ENCODE results near the gene FABP7. TPM values are rescaled to one million over a fixed set of nuclear protein-coding genes. Genes with fewer than 3 reads are reported as not detected.

The FABP7 gene
- total and polyA plus RNA-seq, 2 donors (not counting 1 experiment from before 2014, with no cell fraction given), result not detected

- 84% methylated on average over 3 of the region's 5 CpGs for WGBS (ENCODE audit: insufficient coverage)
- H4K20me1 ChIP-seq (ENCODE audit: control insufficient read depth, insufficient read depth, low read length, poor library complexity, severe bottlenecking), result no peaks in the 10 kb centered on the region
- peak overlapping the region; percentile 4 for H3K4me2 ChIP-seq (replicated peaks; ENCODE audit: low read depth, low read length, poor library complexity, severe bottlenecking)
- DNase-seq, result no peak
- Mint-ChIP-seq H3K4me1 (peaks cover 37% of the 10 kb centered on the region), H3K27me3 (no peaks in the 10 kb centered on the region), H3K27ac (no peak overlapping the region), H3K4me3 (peak overlapping the region; percentile 51), H3K9me3 (ENCODE audit: insufficient read depth) (peaks cover 3% of the 10 kb centered on the region)
- ChIA-PET POLR2A (no interaction called here), CTCF (interaction anchor here (1.3 kb wide), 1 partner anchor 86 kb away, joined by 3 read pairs; no protein-coding TSS in a partner anchor)
- peak overlapping the region in 1 of 5 experiments; percentile 15 for H3K4me3 ChIP-seq (ENCODE audit: control extremely low read depth in 1 of 5, extremely low read depth in 1 of 5, insufficient read depth in 1 of 5, low read depth in 2 of 5, low read length in 4 of 5)
- TF ChIP-seq EZH2 (IDR thresholded peaks at IDR 0.05; ENCODE audit: borderline replicate concordance, insufficient read depth, low read depth, low read length, poor library complexity, severe bottlenecking) (no peak), CTCF (IDR thresholded peaks at IDR 0.05) (no peak)
- H3K36me3 ChIP-seq (replicated peaks in 1 of 2; ENCODE audit: control extremely low read depth in 1 of 2, control insufficient read depth in 1 of 2, extremely low read depth in 1 of 2, insufficient read depth in 2 of 2, low read length in 1 of 2), result no peaks in the 10 kb centered on the region
- no peaks in the 10 kb centered on the region for H3K79me2 ChIP-seq (ENCODE audit: control insufficient read depth, insufficient read depth, low read length)
- H3K27ac ChIP-seq (ENCODE audit: low read length in 2 of 2), result no peak overlapping the region
- H3K9me3 ChIP-seq (ENCODE audit: control extremely low read depth in 1 of 3, control insufficient read depth in 2 of 3, insufficient read depth in 1 of 3, low read length in 2 of 3), result peaks cover 0 to 1% (median 0%) of the 10 kb centered on the region in 3 donors
- no peak overlapping the region for H2AFZ ChIP-seq (ENCODE audit: insufficient read depth, low read depth, low read length, poor library complexity, severe bottlenecking)
- peaks cover 7 to 13% of the 10 kb centered on the region in 2 donors for H3K4me1 ChIP-seq (ENCODE audit: control insufficient read depth in 2 of 2, insufficient read depth in 2 of 2, low read length in 2 of 2)
- H3K27me3 ChIP-seq (replicated peaks in 1 of 4; ENCODE audit: control extremely low read depth in 1 of 4, control insufficient read depth in 3 of 4, insufficient read depth in 4 of 4, low read length in 3 of 4), result no peaks in the 10 kb centered on the region
- intact Hi-C loops (cut with micrococcal nuclease), result no loop called here
- no peak overlapping the region for H3K9ac ChIP-seq (ENCODE audit: low read length)
- no peak for ATAC-seq (ENCODE audit: low read depth)
Measured at GRCh38 chr6:122753688-122754056, 25.8 kb upstream of the FABP7 start.

- peaks cover 7 to 13% of the 10 kb centered on the region in 2 donors for H3K4me1 ChIP-seq (ENCODE audit: control insufficient read depth in 2 of 2, insufficient read depth in 2 of 2, low read length in 2 of 2)
- no peak overlapping the region for H3K4me3 ChIP-seq (ENCODE audit: control extremely low read depth in 1 of 5, extremely low read depth in 1 of 5, insufficient read depth in 1 of 5, low read depth in 2 of 5, low read length in 4 of 5)
- no peak overlapping the region for H3K27ac ChIP-seq (ENCODE audit: low read length in 2 of 2)
- no peaks in the 10 kb centered on the region for H3K27me3 ChIP-seq (replicated peaks in 1 of 4; ENCODE audit: control extremely low read depth in 1 of 4, control insufficient read depth in 3 of 4, insufficient read depth in 4 of 4, low read length in 3 of 4)
- no peaks in the 10 kb centered on the region for H3K79me2 ChIP-seq (ENCODE audit: control insufficient read depth, insufficient read depth, low read length)
- DNase-seq, result no peak
- no peak overlapping the region for H3K27ac Mint-ChIP-seq
- H3K36me3 ChIP-seq (replicated peaks in 1 of 2; ENCODE audit: control extremely low read depth in 1 of 2, control insufficient read depth in 1 of 2, extremely low read depth in 1 of 2, insufficient read depth in 2 of 2, low read length in 1 of 2), result no peaks in the 10 kb centered on the region
- no peak overlapping the region for H3K9ac ChIP-seq (ENCODE audit: low read length)
- no peaks in the 10 kb centered on the region for H3K9me3 ChIP-seq (ENCODE audit: control extremely low read depth in 1 of 3, control insufficient read depth in 2 of 3, insufficient read depth in 1 of 3, low read length in 2 of 3)
- peaks cover 2% of the 10 kb centered on the region for H3K9me3 Mint-ChIP-seq (ENCODE audit: insufficient read depth)
- POLR2A ChIA-PET, result no interaction called here
- ATAC-seq (ENCODE audit: low read depth), result no peak
- TF ChIP-seq EZH2 (IDR thresholded peaks at IDR 0.05; ENCODE audit: borderline replicate concordance, insufficient read depth, low read depth, low read length, poor library complexity, severe bottlenecking), result no peak
- no peak for TF ChIP-seq CTCF (IDR thresholded peaks at IDR 0.05)
- H3K4me1 Mint-ChIP-seq, result peaks cover 39% of the 10 kb centered on the region
- H3K4me2 ChIP-seq (replicated peaks; ENCODE audit: low read depth, low read length, poor library complexity, severe bottlenecking), result no peak overlapping the region
- H3K27me3 Mint-ChIP-seq, result no peaks in the 10 kb centered on the region
- intact Hi-C loops (cut with micrococcal nuclease), result no loop called here
- no peak overlapping the region for H3K4me3 Mint-ChIP-seq
- WGBS (ENCODE audit: insufficient coverage), result 80% methylated on average over 5 of the region's 5 CpGs
- CTCF ChIA-PET, result interaction anchor here (1.3 kb wide), 1 partner anchor 86 kb away, joined by 3 read pairs; no protein-coding TSS in a partner anchor
- H4K20me1 ChIP-seq (ENCODE audit: control insufficient read depth, insufficient read depth, low read length, poor library complexity, severe bottlenecking), result no peaks in the 10 kb centered on the region
- no peak overlapping the region for H2AFZ ChIP-seq (ENCODE audit: insufficient read depth, low read depth, low read length, poor library complexity, severe bottlenecking)
Measured at GRCh38 chr6:122754191-122754731, 25.3 kb upstream of the FABP7 start.
